Activated CD4-positive, alpha-beta memory T cell treated with anti-CD3 and anti-CD28 coated beads, Interleukin-2, amount 10 ng/mL, durations not matched to agents 7 days and 5 days (primary cell): Measurements from ENCODE around the gene APAF1. TPM values are rescaled to one million over a fixed set of nuclear protein-coding genes. Genes with fewer than 3 reads are reported as not detected.

ENCODE experiments used
- CTCF ChIA-PET: fragments of 350-600 bp; sonication (Branson Sonifier 250); formaldehyde crosslinking; loops from one replicate; lab custom pipeline; 2021; ENCODE audit warnings: antibody characterized with exemption, inconsistent platforms; lab: Charles Lee
- POLR2A ChIA-PET: fragments of 350-600 bp; sonication (Branson Sonifier 250); formaldehyde crosslinking; loops from one replicate; lab custom pipeline; 2021; ENCODE audit warnings: antibody characterized with exemption; lab: Charles Lee
- DNase-seq: peaks from one replicate; pipeline ENCODE4 v3.0.0-alpha.2; 2020
- H3K27ac Mint-ChIP-seq: one replicate; pipeline ENCODE4 v1.8.0; 2021; ENCODE audit warnings: mild to moderate bottlenecking, mixed read lengths
- H3K27me3 Mint-ChIP-seq: one replicate; pipeline ENCODE4 v1.8.0; 2021; ENCODE audit warnings: mixed read lengths
- H3K36me3 Mint-ChIP-seq: one replicate; pipeline ENCODE4 v1.8.0; 2021; ENCODE audit warnings: low read depth, mixed read lengths
- H3K4me1 Mint-ChIP-seq: one replicate; pipeline ENCODE4 v1.8.0; 2021; ENCODE audit warnings: mixed read lengths
- H3K4me3 Mint-ChIP-seq: one replicate; pipeline ENCODE4 v1.8.0; 2021; ENCODE audit warnings: mild to moderate bottlenecking, mixed read lengths
- H3K9me3 Mint-ChIP-seq: one replicate; pipeline ENCODE4 v1.8.0; 2021; ENCODE audit warnings: mixed read lengths
- total RNA-seq, 2 experiments: library from RNA; stranded (reverse); gene quantifications; one replicate each; pipeline ENCODE4 v1.2.3, GENCODE V29; 2021

The APAF1 gene
- total RNA-seq, 2 experiments from 2014 or later = 37.4 to 37.8 TPM

- Mint-ChIP-seq H3K27ac (no peak overlapping the region), H3K9me3 (no peaks in the 10 kb centered on the region), H3K27me3 (no peaks in the 10 kb centered on the region), H3K36me3 (peaks cover 56% of the 10 kb centered on the region), H3K4me3 (no peak overlapping the region), H3K4me1 (no peaks in the 10 kb centered on the region)
- ChIA-PET POLR2A (no interaction called here), CTCF (no interaction called here)
- no peak for DNase-seq
Observed at GRCh38 chr12:98714426-98714825, 69.3 kb downstream of the APAF1 start.

- CTCF ChIA-PET = interaction anchor here (0.6 kb wide), 1 partner anchor 569 kb away, joined by 3 read pairs; no protein-coding TSS in a partner anchor
- POLR2A ChIA-PET = interaction anchor here (0.6 kb wide), 1 partner anchor 21 kb away, joined by 3 read pairs; no protein-coding TSS in a partner anchor
- H3K27me3 Mint-ChIP-seq = no peaks in the 10 kb centered on the region
- peaks cover 8% of the 10 kb centered on the region for H3K4me1 Mint-ChIP-seq
- H3K27ac Mint-ChIP-seq = peak overlapping the region; percentile 23
- H3K9me3 Mint-ChIP-seq = no peaks in the 10 kb centered on the region
- H3K4me3 Mint-ChIP-seq = no peak overlapping the region
- DNase-seq = no peak
- H3K36me3 Mint-ChIP-seq = peaks cover 49% of the 10 kb centered on the region
Observed at GRCh38 chr12:98719515-98720504, 74.7 kb downstream of the APAF1 start.

GRCh38 chr12:98721204-98721702 lies 76.2 kb downstream of the APAF1 start:
- H3K27me3 Mint-ChIP-seq = no peaks in the 10 kb centered on the region
- no peak overlapping the region for H3K4me3 Mint-ChIP-seq
- DNase-seq = no peak
- no peak overlapping the region for H3K27ac Mint-ChIP-seq
- H3K36me3 Mint-ChIP-seq = peaks cover 47% of the 10 kb centered on the region
- CTCF ChIA-PET = interaction anchor here (1.0 kb wide), 1 partner anchor 21 kb away, joined by 3 read pairs; no protein-coding TSS in a partner anchor
- no peaks in the 10 kb centered on the region for H3K9me3 Mint-ChIP-seq
- POLR2A ChIA-PET = interaction anchor here (0.9 kb wide), 1 partner anchor 22 kb away, joined by 3 read pairs; no protein-coding TSS in a partner anchor
- peaks cover 18% of the 10 kb centered on the region for H3K4me1 Mint-ChIP-seq

GRCh38 chr12:98724384-98725155 lies 79.5 kb downstream of the APAF1 start:
- ChIA-PET POLR2A (interaction anchor here (0.6 to 1.6 kb wide), 5 partner anchors 14 to 131 kb away, joined by 3 to 5 read pairs (median 4); partner anchors contain the start of gene SLC25A3), CTCF (interaction anchor here (0.9 to 6.3 kb wide), 11 partner anchors 10 to 274 kb away, joined by 3 to 34 read pairs (median 5); no protein-coding TSS in a partner anchor)
- H3K4me3 Mint-ChIP-seq = no peak overlapping the region
- DNase-seq = no peak
- peaks cover 42% of the 10 kb centered on the region for H3K36me3 Mint-ChIP-seq
- no peaks in the 10 kb centered on the region for H3K27me3 Mint-ChIP-seq
- H3K27ac Mint-ChIP-seq = peak overlapping the region; percentile 69
- H3K4me1 Mint-ChIP-seq = peaks cover 18% of the 10 kb centered on the region
- H3K9me3 Mint-ChIP-seq = no peaks in the 10 kb centered on the region

- Mint-ChIP-seq H3K27ac (peak overlapping the region; percentile 69), H3K4me1 (peaks cover 18% of the 10 kb centered on the region), H3K9me3 (no peaks in the 10 kb centered on the region), H3K27me3 (no peaks in the 10 kb centered on the region), H3K4me3 (no peak overlapping the region), H3K36me3 (peaks cover 50% of the 10 kb centered on the region)
- peak; percentile 64 for DNase-seq
- ChIA-PET POLR2A (interaction anchor here (0.6 to 1.2 kb wide), 2 partner anchors 13 to 132 kb away, joined by 3 to 4 read pairs; partner anchors contain the start of gene SLC25A3), CTCF (interaction anchor here (0.9 to 6.3 kb wide), 10 partner anchors 9 to 273 kb away, joined by 3 to 34 read pairs (median 5); no protein-coding TSS in a partner anchor)
Observed at GRCh38 chr12:98725476-98726247, 80.6 kb downstream of the APAF1 start.

GRCh38 chr12:98727196-98727595 lies 82.1 kb downstream of the APAF1 start:
- DNase-seq = no peak
- peaks cover 56% of the 10 kb centered on the region for H3K36me3 Mint-ChIP-seq
- ChIA-PET POLR2A (no interaction called here), CTCF (interaction anchor here (1.2 to 6.3 kb wide), 2 partner anchors 14 to 272 kb away, joined by 3 to 34 read pairs; no protein-coding TSS in a partner anchor)
- no peak overlapping the region for H3K27ac Mint-ChIP-seq
- no peak overlapping the region for H3K4me3 Mint-ChIP-seq
- H3K27me3 Mint-ChIP-seq = no peaks in the 10 kb centered on the region
- H3K9me3 Mint-ChIP-seq = no peaks in the 10 kb centered on the region
- H3K4me1 Mint-ChIP-seq = peaks cover 18% of the 10 kb centered on the region

- ChIA-PET POLR2A (interaction anchor here (1.2 to 1.3 kb wide), 2 partner anchors 11 to 19 kb away, joined by 3 read pairs; no protein-coding TSS in a partner anchor), CTCF (interaction anchor here (2.6 kb wide), 1 partner anchor 13 kb away, joined by 7 read pairs; no protein-coding TSS in a partner anchor)
- no peak overlapping the region for H3K27ac Mint-ChIP-seq
- H3K27me3 Mint-ChIP-seq = no peaks in the 10 kb centered on the region
- no peak for DNase-seq
- H3K4me3 Mint-ChIP-seq = no peak overlapping the region
- H3K36me3 Mint-ChIP-seq = peaks cover 48% of the 10 kb centered on the region
- H3K4me1 Mint-ChIP-seq = peaks cover 4% of the 10 kb centered on the region
- no peaks in the 10 kb centered on the region for H3K9me3 Mint-ChIP-seq
Observed at GRCh38 chr12:98730412-98730811, 85.3 kb downstream of the APAF1 start.

GRCh38 chr12:98733667-98734350 lies 88.7 kb downstream of the APAF1 start:
- Mint-ChIP-seq H3K27ac (no peak overlapping the region), H3K4me1 (no peaks in the 10 kb centered on the region), H3K9me3 (no peaks in the 10 kb centered on the region)

GRCh38 chr12:98735821-98736220 lies 90.7 kb downstream of the APAF1 start:
- ChIA-PET POLR2A (no interaction called here), CTCF (interaction anchor here (1.6 kb wide), 1 partner anchor 11 kb away, joined by 5 read pairs; no protein-coding TSS in a partner anchor)
- Mint-ChIP-seq H3K36me3 (peaks cover 29% of the 10 kb centered on the region), H3K27me3 (no peaks in the 10 kb centered on the region), H3K9me3 (no peaks in the 10 kb centered on the region), H3K4me1 (peaks cover 8% of the 10 kb centered on the region), H3K4me3 (no peak overlapping the region), H3K27ac (no peak overlapping the region)
- no peak for DNase-seq

More at GRCh38 chr12:98733667-98734350, 88.7 kb downstream of the APAF1 start:
- H3K4me3 Mint-ChIP-seq = no peak overlapping the region
- ChIA-PET CTCF (interaction anchor here (1.6 to 2.0 kb wide), 2 partner anchors 9 kb away, joined by 5 to 6 read pairs; no protein-coding TSS in a partner anchor), POLR2A (no interaction called here)
- peaks cover 45% of the 10 kb centered on the region for H3K36me3 Mint-ChIP-seq
- H3K27me3 Mint-ChIP-seq = no peaks in the 10 kb centered on the region
- DNase-seq = no peak

GRCh38 chr12:98736352-98737321 lies 91.5 kb downstream of the APAF1 start:
- POLR2A ChIA-PET = no interaction called here
- CTCF ChIA-PET = no interaction called here
- no peak overlapping the region for H3K27ac Mint-ChIP-seq

More at GRCh38 chr12:98736352-98737321, 91.5 kb downstream of the APAF1 start:
- H3K4me3 Mint-ChIP-seq = no peak overlapping the region
- peaks cover 17% of the 10 kb centered on the region for H3K4me1 Mint-ChIP-seq
- no peaks in the 10 kb centered on the region for H3K27me3 Mint-ChIP-seq
- no peaks in the 10 kb centered on the region for H3K9me3 Mint-ChIP-seq
- peaks cover 23% of the 10 kb centered on the region for H3K36me3 Mint-ChIP-seq
- no peak for DNase-seq
